Nephron progenitor cell (in vitro differentiated cells): ENCODE results near the gene ZNF593.

Source experiments
- DNase-seq: peaks from one replicate; pipeline ENCODE4 v3.0.0; 2021
- H3K27ac Mint-ChIP-seq: 2 replicates; pipeline ENCODE4 v1.8.0; 2021; ENCODE audit warnings: mild to moderate bottlenecking, moderate library complexity, mixed read lengths
- H3K27me3 Mint-ChIP-seq: 2 replicates; pipeline ENCODE4 v1.8.0; 2021; ENCODE audit warnings: mild to moderate bottlenecking, low read depth, mixed read lengths; ENCODE audit not compliant: poor library complexity
- H3K36me3 Mint-ChIP-seq: 2 replicates; pipeline ENCODE4 v1.8.0; 2021; ENCODE audit warnings: low read depth, mixed read lengths
- H3K4me1 Mint-ChIP-seq: 2 replicates; pipeline ENCODE4 v1.8.0; 2021; ENCODE audit warnings: mixed read lengths
- H3K4me3 Mint-ChIP-seq: 2 replicates; pipeline ENCODE4 v1.8.0; 2021; ENCODE audit warnings: mild to moderate bottlenecking, moderate library complexity, mixed read lengths
- H3K9me3 Mint-ChIP-seq: 2 replicates; pipeline ENCODE4 v1.8.0; 2021; ENCODE audit warnings: mild to moderate bottlenecking, moderate library complexity, mixed read lengths
- TF ChIP-seq, protein P1 (sequence below): fragments of 200-600 bp; sonication (generic); IDR thresholded peaks from 2 replicates; pipeline ENCODE4 v1.5.0; 2021; ENCODE audit warnings: antibody characterized with exemption

The ZNF593 gene

GRCh38 chr1:26215246-26215645 lies 45.5 kb downstream of the ZNF593 start:
- no peaks in the 10 kb centered on the region for H3K36me3 Mint-ChIP-seq
- no peak for DNase-seq
- H3K9me3 Mint-ChIP-seq, result no peaks in the 10 kb centered on the region
- H3K27me3 Mint-ChIP-seq, result peaks cover 17% of the 10 kb centered on the region
- H3K27ac Mint-ChIP-seq, result no peak overlapping the region
- H3K4me1 Mint-ChIP-seq, result peaks cover 23% of the 10 kb centered on the region
- no peak overlapping the region for H3K4me3 Mint-ChIP-seq
- TF ChIP-seq, protein P1, sequence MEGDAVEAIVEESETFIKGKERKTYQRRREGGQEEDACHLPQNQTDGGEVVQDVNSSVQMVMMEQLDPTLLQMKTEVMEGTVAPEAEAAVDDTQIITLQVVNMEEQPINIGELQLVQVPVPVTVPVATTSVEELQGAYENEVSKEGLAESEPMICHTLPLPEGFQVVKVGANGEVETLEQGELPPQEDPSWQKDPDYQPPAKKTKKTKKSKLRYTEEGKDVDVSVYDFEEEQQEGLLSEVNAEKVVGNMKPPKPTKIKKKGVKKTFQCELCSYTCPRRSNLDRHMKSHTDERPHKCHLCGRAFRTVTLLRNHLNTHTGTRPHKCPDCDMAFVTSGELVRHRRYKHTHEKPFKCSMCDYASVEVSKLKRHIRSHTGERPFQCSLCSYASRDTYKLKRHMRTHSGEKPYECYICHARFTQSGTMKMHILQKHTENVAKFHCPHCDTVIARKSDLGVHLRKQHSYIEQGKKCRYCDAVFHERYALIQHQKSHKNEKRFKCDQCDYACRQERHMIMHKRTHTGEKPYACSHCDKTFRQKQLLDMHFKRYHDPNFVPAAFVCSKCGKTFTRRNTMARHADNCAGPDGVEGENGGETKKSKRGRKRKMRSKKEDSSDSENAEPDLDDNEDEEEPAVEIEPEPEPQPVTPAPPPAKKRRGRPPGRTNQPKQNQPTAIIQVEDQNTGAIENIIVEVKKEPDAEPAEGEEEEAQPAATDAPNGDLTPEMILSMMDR, result no peak

GRCh38 chr1:26218906-26219494 lies 49.3 kb downstream of the ZNF593 start:
- no peaks in the 10 kb centered on the region for H3K9me3 Mint-ChIP-seq
- TF ChIP-seq, protein P1, result no peak
- H3K27ac Mint-ChIP-seq, result no peak overlapping the region
- H3K4me3 Mint-ChIP-seq, result no peak overlapping the region
- no peaks in the 10 kb centered on the region for H3K36me3 Mint-ChIP-seq
- peaks cover 25% of the 10 kb centered on the region for H3K4me1 Mint-ChIP-seq
- peaks cover 28% of the 10 kb centered on the region for H3K27me3 Mint-ChIP-seq
- no peak for DNase-seq
